DMS53 (cell line): Measurements from ENCODE around the gene HNRNPUL2.
"Not testable (repeated sequence)": the region's sequence is repeated elsewhere in the genome, so short reads cannot be mapped to it uniquely, and the experiment has no call there.

Source experiments
- DNase-seq: peaks from one replicate; lab custom pipeline; 2025; lab: John Stamatoyannopoulos, UW

The HNRNPUL2 gene

DNA sequence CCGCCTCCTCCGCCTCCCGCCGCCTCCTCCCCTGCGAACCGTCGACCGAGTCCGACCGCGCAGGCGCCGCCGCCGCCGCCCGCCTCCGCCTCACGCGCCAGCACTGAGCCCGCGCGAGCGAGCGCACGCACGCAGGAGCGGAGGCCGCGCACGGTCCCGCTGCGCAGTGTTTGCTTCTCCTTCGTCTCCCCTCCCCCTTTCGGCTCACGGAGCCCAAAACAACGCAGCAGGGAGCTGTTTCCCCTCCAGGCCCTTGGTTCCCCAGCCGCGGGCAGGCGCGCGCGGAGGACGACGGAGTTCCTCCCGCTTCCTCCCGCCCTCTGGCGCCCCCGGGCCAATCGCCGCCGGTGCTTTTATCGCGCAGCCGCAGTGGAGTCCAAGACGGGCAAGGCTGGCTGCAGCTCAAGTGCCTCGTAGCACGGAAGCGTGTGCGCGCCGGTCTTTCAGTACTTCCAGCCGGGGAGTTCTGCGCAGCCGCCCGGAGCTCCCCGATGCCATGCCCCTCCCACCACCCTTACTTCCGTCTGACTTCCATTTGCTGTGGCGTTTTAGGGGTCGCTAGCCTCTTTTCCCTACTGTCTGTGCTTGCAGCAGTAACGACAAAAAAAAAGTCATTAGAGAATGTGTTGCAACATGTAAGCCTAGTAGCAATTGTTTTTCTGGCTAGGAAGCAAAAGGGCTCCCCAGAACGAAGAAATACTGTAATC, at the start of gene HNRNPUL2:
Gene HNRNPUL2 (minus strand): TSS at position 293 of the 707 bp plus-strand sequence. CDS start 301 bp downstream, outside the sequence.
- peak; percentile 100 for DNase-seq

DNA sequence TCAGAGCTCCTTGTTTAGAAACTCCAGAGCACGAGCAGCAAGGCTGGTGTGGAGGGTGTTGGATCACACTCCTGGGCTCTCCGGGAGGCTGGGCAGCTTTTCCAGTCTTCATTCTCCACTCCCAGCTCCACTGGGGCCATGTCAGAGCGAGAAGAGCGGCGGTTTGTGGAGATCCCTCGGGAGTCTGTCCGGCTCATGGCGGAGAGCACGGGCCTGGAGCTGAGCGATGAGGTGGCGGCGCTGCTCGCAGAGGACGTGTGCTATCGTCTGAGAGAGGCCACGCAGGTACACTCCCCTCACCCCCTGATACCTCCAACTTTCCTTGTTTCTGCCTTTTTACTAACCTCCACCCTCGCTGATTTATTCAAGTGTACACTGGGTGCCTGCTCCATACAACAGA, 48.4 kb upstream of the HNRNPUL2 start:
- no peak for DNase-seq

DNA sequence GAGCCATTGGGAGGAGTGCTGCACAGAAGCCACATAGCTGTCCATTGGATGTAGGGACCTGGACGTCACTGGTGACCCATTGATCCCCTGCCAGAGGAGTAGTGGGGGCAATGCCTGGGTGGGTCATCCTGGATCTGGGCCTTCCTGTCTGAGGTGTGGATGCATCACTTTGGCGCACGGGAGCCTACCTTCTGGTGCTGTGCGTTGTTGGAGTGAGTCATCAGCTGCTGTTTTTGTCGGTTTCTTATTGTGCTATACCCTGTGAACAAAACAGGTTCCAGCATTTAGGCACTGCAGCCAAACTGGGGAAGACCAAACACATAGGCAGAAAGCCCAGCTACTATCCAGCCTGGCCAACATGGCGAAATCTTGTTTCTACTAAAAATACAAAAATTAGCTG, 47.1 kb upstream of the HNRNPUL2 start:
- no peak for DNase-seq

DNA sequence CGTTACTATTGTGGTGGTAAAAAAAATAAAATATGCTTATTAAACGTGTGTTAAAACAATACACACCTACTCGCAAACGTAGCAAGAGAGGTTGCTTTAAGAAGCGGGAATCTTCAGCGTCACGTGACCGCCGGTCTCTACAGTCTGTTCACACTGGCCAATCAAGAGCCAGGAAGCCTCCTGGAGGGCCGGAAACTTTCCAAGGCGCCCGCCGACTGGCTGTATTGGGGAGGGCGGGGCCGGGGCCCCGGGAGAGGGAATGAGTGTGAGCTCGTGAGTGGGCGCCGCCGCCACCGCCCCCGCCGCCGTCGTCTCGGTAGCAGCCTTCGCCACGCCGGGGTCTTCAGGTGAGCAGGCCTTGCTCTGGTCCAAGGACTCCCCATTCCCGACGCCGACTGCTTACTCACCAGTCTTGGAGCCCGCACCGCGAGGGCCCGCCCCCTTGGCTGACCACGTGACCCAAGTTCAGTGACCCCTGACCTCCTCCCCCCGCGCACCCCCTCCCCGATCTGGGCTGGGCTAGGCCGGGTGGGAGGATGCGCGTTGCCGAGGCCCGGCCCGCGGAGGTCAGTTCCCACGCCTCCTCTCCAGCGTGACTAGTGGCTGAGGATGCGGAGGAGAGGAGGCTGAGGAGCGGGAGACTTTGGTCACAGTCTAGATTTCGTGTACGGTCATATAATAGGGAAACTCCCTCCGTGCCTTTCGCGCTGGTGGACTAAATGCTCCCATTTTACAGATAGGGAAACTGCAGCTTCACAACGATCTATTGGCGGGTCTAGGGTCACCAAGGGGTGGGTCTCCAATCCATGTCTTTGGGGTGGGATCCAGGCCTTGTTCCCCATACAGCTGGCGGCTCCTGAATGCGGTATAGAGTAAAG, 44.1 kb upstream of the HNRNPUL2 start, which contains the start of gene TAF6L:
Gene TAF6L (plus strand): TSS at position 253 of the 878 bp plus-strand sequence. CDS start 4,388 bp downstream, outside the sequence.
- DNase-seq = peak; percentile 99

DNA sequence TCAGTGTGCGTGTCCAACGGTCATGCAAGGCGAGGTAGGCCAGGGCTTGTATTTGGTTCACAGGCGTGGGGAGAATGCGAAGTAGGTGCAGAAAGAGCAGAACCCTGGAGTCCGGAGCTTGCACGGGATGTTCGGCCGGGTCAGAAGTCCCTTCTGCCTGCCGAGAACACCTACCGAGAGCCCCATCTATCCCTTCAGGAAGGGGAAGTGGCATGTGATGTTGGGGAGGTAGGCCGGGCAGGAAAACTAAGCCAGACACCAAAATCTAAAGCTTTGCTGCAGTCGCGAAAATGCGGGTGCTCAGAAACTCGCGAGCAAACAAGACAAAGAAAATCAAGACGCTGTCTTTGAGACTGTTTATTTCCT, 43.5 kb upstream of the HNRNPUL2 start:
- DNase-seq = peak; percentile 85

DNA sequence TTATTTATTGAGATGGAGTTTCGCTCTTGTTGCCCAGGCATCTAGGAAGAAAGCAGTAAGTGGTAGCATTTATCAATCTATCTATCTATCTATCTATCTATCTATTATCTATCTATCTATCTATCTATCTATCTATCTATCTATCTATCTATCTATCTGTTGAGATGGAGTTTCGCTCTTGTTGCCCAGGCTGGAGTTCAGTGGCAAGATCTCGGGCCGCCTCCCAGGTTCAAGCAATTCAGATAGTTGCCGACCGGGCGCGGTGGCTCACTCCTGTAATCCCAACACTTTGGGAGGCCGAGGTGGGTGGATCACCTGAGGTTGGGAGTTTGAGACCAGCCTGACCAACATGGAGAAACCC, 33.6 kb upstream of the HNRNPUL2 start:
- DNase-seq = peak; percentile 46

DNA sequence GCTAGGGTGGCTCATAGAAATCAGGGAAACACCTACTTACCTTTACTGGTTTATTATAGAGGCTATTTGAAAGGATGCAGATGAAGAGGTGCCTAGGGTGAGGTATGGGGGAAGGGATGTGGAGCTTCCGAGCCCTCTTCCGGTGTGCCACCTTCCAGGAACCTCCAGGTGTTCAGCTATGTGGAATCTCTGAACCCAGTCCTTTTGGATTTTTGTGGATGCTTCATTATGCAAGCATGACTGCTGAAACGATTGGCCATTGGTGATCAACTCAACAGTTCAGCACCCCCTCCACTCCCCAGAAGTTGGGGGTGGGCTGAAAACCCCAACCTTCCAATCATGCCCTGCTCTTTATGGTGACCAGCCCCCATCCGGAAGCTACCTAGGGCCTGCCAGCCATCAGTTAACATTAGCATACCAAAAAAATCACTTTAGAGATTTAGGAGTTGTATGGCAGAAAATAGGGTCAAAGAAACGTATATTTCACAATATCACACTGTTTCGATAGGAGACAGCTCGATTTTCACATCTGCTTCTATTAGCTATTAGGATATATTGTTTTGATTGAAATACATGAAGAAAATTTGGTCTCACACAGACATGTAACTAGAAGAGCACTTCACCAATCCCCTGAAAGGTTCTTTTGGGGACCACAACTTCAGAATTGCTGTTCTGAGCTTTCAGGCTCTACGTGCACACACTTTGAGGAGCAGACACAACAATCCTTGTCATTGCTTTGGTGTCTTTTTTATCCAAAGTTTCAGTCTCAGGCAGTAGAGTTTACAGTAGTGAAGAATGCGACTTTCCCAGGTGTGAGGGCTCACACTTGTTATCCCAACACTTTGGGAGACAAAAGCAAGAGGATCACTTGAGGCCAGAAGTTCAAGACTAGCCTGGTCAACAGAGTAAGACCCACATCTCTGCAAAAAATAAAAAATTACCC, 30.9 kb upstream of the HNRNPUL2 start:
- no peak for DNase-seq

DNA sequence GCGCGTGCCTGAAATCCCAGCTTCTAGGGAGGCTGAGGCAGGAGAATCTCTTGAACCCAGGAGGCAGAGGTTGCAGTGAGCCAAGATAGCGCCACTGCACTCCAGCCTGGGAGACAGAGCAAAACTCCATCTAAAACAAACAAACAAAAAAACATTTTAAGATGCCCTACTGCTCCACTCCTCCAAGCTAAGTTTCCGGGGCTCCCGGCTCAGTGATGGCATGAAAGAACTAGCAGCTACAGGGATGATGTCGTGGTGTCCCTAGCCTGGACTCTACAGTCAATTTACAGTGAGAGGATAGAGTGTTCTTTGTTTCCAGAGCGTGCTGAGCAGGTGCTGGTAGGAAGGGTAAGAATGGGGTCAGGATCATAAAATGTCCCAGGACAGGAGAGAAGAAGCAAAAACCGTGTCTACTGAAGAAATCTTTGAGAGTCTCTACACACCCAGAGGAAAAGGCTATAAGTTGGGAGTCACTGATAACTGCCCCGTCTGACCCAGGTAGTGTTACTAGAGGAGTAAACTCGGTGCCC, 27.9 kb upstream of the HNRNPUL2 start:
- DNase-seq = no peak

DNA sequence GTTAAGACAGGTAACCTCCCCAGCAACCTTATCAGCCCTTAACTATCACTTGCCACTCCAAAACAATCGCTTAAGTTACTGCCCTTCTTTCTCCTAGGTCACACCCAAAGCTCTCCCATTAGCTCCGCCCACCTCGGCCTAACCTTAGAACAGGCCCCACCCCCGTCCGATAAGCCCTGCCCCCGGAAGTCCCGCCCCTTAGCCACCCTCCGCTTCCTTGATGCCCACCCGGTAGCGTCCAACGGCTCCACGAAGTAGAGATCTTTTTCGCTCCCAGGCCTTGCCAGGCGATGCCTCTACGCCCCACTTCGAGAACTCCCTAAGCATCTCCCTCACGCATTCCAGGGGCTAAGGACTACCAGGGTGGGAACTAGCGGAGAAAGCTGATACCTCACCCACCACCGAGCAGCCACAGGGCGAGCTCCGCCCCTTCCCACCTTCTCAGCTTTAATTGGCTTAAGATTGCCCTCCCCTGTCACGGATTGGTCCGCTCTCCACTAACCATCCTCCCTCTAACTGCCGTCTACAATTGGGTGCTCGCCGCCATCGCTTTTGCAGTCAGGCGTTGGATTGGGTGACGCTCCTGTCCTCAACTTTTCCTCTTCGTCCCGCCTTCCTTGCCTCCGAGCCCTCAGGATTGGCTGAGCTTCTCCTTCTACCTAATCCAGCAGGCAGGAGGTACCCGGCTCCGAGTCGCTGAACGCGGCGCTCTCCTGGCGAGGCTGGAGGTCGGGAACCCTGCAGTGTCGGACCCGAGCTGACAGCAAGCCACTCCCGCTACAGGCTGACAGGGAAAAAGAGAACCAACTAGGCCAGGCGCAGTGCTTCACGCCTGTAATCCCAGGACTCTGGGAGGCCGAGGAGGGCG, 26.7 kb upstream of the HNRNPUL2 start, which contains the start of gene ZBTB3:
Gene ZBTB3 (minus strand): TSS at position 425 of the 868 bp plus-strand sequence. CDS start 496 bp downstream, outside the sequence.
- DNase-seq = peak; percentile 100

DNA sequence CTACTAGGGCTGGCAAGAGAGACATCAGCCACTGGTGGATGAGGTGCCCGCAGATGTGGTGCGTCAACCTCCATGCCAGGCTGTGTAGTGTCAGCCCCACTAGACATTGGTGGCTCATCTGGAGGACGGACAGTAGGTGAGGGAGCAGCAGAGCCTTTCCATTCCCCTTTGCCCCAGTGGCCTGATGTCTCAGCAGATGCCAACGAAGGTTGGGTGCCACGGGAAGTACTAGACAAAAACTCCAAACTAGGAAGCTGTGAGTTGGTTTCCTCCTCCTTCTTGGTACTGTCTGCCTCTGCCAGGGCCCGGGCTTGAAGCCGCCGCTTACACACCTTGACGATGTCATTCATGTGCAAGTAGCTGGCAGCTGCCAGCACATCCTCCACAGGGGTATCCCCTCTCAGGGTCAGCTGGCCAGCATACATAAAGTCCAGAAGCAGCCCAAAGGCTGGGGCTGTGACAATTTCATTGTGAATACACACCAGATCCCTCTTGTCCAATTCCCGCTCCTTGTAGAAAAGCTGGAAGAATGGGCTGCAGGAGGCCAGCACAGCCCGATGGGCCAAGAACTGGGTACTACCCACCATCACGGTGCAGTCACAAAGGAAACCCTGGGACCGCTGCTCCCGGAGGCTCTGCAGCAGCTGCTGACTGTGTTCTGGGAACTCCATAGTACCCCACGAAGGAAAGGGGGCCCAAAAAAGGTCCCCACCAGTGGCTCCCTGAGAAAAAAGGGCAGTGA, 25.9 kb upstream of the HNRNPUL2 start:
- DNase-seq = no peak

DNA sequence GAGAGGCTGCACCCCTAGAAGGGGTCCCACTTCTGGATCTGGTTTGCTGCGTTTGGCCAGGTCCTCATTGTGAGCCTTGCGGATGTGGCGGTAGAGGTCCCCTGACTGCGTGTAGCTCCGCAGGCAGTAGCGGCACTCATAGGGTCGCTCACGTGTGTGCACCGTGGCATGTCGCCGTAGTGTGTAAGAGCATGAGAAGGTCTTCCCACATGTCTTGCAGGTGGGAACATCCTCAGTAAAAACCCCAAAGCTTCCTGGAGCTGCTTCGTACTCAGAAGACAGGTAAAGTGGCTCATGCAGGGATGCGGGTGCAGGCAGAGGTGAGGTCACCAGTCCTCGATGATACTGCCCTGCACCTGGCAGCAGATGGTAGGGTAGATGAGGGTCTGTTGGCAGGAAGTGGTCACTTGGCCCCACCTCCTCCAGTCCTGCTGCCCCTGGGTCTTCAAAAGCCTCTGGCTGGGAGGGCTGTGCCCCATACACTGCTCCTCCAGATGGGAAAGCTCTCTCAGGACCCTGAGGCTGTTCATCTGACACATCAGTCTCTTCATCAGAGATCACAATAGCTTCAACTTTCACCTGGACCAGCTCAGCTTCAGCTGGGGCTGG, 25.0 kb upstream of the HNRNPUL2 start:
- no peak for DNase-seq

DNA sequence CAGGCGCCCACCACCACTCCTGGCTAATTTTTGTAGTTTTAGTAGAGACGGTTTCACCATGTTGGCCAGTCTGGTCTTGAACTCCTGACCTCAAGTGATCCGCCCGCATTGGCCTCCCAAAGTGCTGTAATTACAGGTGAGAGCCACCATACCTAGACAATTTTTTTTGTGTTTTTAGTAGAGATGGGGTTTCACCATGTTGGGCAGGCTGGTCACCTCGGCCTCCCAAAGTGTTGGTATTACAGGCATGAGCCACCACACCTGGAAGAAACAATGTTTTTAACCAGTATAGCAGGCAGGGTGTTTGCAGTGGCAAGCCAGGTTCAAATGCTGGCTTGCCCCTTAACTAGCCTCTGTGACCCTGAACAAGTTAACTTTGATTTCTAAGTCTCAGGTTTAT, 22.7 kb upstream of the HNRNPUL2 start:
- DNase-seq = not testable (repeated sequence)

DNA sequence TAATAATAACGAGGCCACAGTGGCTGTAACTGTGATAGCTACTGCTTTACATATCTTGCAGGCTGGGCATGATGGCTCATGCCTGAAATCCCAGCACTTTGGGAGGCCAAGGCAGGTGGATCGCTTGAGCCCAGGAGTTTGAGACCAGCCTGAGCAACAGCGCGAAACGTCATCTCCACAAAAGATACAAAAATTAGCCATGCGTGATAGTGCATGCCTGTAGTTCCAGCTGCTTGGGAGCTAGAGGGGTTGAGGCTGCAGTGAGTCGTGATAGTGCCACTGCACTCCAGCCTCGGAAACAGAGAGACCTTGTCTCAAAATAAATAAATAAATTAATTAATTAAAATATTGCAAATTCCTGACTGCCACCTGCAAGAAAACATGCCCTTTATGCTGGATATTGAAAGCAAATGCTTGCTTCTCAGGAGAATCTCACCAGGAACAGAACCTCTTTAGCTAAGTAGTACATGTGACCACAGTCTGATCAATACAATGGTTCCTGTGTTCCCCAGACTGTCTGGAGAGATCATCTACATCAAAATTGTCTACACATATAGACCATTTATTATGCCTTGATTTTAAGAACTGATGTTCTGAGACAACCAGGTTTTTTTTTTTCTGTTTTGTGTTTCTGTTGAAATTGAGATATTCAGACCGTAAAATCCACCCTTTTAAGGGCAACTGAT, 20.4 kb upstream of the HNRNPUL2 start:
- DNase-seq = no peak

DNA sequence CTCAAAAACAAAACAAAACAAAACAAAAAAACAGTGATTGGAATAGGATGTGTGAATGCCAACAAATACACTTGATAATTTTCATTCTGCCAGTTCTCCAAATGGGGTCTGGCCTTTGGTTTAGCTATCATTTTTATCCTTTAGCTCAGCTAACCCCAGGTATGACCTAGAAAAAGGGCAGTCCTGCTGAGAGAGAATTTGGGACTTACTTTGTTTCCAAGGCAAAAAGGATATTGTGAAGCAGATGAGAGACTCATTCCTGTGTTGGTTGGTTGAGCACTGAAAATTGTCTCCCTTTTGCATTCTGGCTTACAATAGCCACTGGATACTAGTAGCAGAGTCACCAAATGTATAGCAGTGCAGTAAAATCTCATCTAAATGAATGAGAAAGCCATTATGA, 9.9 kb upstream of the HNRNPUL2 start:
- no peak for DNase-seq

DNA sequence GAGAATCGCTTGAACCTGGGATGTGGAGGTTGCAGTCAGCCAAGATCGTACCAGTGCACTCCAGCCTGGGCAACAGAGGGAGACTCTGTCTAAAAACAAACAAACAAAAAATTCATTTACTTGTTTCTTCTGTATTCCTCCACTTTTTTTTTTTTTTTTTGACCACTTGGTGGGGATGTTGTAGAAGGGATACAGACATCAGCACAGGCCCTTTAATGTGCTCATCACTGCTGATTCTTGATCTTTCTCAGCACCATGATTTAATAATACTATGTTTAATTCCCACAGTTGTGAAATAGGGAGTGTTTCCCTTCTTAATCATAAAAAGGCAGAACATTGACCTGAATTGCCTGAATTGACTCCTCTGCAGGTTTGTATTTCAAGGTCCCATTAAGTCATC, 5.6 kb upstream of the HNRNPUL2 start:
- peak; percentile 48 for DNase-seq

DNA sequence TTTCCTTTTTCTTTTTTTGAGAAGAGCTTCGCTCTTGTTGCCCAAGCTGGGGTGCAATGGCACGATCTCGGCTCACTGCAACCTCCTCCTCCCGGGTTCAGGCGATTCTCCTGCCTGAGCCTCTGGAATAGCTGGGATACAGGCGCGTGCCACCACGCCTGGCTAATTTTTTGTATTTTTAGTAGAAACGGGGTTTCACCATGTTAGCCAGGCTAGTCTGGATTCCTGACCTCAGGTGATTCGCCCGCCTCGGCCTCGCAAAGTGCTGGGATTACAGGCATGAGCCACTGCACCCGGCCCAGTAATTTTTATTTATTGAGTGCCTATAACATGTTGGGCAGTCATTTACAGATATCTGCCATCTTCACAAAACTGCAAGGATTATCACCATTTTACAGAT, 2.8 kb upstream of the HNRNPUL2 start:
- not testable (repeated sequence) for DNase-seq

DNA sequence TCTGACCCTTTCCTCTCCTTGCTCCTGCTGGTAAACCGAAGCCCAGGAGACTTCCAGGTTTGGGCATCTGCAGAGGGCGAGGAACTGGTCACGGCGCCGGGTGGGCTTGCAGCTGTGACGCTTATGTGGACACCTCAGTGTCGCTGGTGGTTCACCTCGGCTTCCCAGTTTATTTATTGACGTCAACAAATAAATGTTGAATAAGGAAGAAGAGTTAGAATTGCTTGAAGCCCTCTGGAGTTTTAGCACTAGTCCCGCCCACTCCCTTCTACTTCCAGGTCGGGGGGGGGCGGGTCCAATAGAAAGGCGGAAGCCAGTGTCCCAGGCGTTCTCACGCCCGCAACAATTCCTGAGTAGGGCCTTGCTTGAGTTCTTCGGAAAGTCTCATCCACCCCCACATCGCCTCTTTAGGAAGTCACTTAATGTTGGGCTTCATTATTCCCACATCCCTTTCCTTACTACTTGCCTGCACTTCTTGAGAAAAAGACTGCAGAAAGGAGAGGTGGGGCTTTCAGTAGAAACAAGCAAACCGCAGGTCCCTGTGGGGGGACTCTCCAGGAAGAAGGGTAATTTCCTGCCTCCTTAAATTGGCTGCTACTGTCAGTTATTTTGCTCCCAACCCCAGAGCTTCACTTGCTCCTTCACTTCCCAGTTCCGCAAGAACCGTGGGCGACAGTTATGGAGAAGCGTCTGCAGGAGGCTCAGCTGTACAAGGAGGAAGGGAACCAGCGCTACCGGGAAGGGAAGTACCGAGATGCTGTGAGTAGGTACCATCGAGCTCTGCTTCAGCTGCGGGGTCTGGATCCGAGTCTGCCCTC, 1.1 kb upstream of the HNRNPUL2 start, which contains the start of gene TTC9C:
Gene TTC9C (plus strand): TSS at position 316 of the 818 bp plus-strand sequence. CDS start 363 bp downstream, at position 679.
- peak; percentile 95 for DNase-seq

DNA sequence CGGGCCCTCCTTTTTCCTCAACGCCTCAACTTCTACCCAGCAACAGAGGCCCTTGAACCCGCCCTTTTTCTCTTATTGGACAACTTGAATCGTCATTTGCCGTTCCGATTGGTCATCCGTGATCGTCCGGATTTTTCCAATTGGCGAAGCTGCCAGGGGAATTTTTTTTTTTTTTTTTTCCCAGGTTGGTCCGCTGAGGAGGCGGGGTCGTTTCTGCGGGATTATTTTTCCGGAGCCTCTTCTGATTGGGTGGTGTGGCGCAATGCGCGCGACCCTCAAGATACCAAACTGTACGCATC, 564 bp upstream of the HNRNPUL2 start:
- DNase-seq = peak; percentile 99
